VCaP (cell line): ENCODE results near the gene TH.

ENCODE experiments used
- H3K27ac ChIP-seq: fragments of 450-650 bp; 2 replicates; pipeline ENCODE4 v1.5.1; 2017
- CTCF ChIP-seq: fragments of 450-650 bp; conservative IDR thresholded peaks from 2 replicates; pipeline ENCODE4 v1.5.1; 2017; ENCODE audit warnings: mild to moderate bottlenecking, moderate library complexity

Gene TH

DNA sequence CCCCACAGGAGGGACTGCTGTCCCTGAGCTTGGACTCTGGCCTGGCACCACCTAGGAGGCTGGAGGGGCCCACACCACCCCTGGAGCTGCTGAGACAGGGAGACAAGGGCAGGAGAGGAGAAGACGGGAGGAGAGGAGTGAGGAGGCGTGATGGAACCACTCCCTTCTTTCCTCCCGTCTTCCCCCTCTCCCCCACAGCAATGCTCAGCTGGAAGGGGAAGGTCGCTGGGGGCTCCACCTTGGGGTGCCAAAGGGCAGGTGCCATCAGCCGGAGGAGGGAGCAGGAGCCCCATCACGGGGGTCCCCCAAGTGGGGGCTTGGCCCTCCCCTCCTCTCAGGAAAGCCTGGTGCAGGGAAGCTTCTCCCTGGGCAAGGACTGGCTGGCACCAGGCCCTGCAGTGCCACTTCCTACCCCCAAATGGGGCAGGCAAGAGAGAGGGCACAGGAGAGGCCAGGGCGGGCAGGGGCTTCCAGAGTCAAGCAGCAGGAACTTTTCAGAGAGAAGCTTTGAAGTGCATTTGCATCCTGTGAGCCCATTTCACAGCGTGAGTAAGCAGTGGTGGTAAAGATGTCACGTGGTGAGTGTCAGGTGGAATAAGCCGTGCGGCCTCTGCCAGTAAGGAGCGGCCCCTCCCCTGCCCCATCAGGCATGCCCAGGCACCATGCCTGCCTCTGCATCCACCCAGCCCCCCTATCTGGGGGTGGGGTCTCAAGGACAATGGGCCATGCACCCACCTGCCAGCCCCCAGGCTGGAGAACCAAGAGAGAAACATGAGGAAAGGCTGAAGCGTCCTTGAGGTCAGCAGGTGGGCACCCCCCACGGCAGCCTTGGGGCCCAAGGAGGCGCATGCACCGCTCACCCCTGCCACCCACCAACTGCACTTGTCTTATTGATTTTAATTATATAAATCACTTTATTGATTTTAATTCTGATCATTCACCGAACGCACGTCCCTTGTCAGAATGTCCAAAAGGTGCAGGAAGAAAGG, 37.3 kb downstream of the TH start:
- no peak for TF ChIP-seq CTCF
- H3K27ac ChIP-seq: no peak overlapping the region

GRCh38 chr11:2133241-2134021, 38.2 kb downstream of the TH start:
- TF ChIP-seq CTCF: no peak
- no peak overlapping the region for H3K27ac ChIP-seq

DNA sequence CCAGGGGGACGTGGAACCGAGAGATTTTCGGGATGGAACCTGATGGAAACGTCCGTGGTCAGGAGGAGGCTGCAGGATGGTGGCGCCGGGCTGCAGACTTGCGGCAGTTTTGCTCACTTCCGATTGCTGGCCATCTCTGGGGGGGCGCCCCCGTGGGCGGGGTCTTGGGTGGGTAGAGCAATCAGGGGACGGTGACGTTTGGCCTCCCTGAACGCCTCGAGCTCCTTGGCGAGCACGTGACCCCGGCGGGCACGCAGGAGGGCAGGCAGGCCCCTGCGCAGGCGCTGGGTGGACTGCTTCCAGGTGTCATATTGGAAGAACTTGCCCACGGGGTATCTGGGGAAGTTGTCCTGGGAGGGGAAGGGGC, 38.8 kb downstream of the TH start:
- TF ChIP-seq CTCF: no peak

GRCh38 chr11:2132246-2132645, 39.4 kb downstream of the TH start:
- no peak for TF ChIP-seq CTCF
- H3K27ac ChIP-seq: no peak overlapping the region

More for the DNA sequence above, 38.8 kb downstream of the TH start:
- H3K27ac ChIP-seq: no peak overlapping the region

DNA sequence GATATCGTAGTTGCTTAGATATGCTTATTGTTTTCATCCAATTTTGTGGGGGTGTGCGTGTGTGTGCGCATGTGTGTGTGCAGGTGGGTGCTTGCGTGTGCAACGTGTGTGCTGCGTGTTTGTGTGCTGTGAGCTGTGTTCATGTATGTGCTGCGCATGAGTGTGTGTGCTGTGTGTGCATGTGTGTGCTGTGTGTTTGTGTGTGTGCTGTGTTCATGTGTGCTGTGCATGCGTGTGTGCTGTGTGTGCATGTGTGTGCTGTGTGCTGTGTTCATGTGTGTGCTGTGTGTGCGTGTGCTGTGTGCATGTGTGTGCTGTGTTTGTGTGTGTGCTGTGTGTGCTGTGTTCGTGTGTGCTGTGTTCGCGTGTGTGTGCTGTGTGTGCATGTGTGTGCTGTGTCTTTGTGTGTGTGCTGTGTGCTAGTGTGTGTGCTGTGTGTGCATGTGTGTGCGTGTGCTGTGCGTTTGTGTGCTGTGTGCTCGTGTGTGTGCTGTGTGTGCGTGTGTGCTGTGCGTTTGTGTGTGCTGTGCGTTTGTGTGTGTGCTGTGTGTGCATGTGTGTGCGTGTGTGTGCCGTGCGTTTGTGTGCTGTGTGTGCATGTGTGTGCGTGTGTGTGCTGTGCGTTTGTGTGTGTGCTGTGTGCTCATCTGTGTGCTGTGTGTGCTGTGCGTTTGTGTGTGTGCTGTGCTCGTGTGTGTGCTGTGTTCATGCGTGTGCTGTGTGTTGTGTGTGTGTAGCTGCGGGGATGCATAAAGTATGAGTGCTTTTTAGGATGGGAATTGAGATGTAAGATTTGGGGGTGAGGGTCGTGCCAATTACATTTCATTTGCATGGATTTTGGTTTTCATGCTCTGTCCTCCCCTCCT, 40.0 kb downstream of the TH start:
- no peak for TF ChIP-seq CTCF
- H3K27ac ChIP-seq: no peak overlapping the region

DNA sequence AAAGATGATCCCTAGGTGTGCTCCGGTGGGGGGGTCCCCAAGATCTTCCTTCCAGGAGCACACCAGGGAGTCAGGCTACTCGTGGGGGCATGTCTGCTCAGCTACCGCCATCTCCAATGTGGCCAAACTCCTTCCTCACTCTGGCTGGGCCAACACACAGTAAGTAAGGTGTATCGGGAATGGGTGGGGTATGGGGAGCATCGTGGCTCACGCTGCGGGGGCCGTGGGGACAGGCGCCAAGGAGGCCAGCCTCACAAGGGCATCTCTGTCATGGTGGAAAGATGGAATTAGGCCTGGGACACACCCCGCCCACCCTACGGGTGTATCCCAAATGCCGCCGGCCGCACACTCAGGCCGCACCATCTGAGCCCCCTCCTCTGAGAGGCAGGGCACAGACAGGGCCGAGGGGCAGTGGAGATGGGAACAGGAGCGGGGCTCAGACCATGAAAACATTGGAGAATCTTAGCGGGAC, 40.7 kb downstream of the TH start:
- TF ChIP-seq CTCF: no peak

More for the DNA sequence above, 40.7 kb downstream of the TH start:
- H3K27ac ChIP-seq: no peak overlapping the region
